ENCODE measurements around the gene ANKRD23.
A peak's percentile ranks its signal among the peaks of the same experiment; 100 is the strongest.
"Not testable (repeated sequence)": the region's sequence is repeated elsewhere in the genome, so short reads cannot be mapped to it uniquely, and the experiment has no call there.

The ANKRD23 gene

GRCh38 chr2:96843538-96844268, at the start of gene ANKRD23:
ANKRD23 (minus strand) TSS chr2:96844021; CDS start chr2:96843992, 29 bp downstream.
- TF ChIP-seq YY1 (IDR thresholded peaks at IDR 0.05; ENCODE audit: insufficient read depth, insufficient read length) (no peak), ZNF274 (IDR thresholded peaks at IDR 0.05; ENCODE audit: low read depth, low read length) (no peak), SUZ12 (IDR thresholded peaks at IDR 0.05; ENCODE audit: extremely low read depth, insufficient read depth, insufficient read length) (no peak)
- peaks cover 47% of the 10 kb centered on the region for H3K36me3 ChIP-seq (ENCODE audit: insufficient read depth, insufficient read length, low read length)
- no peak within 1 kb of the TSS for H3K9ac ChIP-seq (ENCODE audit: insufficient read length, low read depth)
- H3K4me1 ChIP-seq (ENCODE audit: insufficient read depth, insufficient read length) = peaks cover 12% of the 10 kb centered on the region
- no peak for DNase-seq (ENCODE audit: low read depth, low spot score)
- no peak within 1 kb of the TSS for H3K4me3 ChIP-seq (ENCODE audit: insufficient read length, low read depth)
- H3K27me3 ChIP-seq (ENCODE audit: insufficient read depth, insufficient read length) = no peaks in the 10 kb centered on the region
- no peaks in the 10 kb centered on the region for H3K9me3 ChIP-seq (ENCODE audit: insufficient read depth, low read length)

GRCh38 chr2:96891591-96892333, 47.9 kb upstream of the ANKRD23 start:
- Histone ChIP-seq H3K4me1 (ENCODE audit: insufficient read depth, insufficient read length) (peaks cover 29% of the 10 kb centered on the region), H3K9me3 (ENCODE audit: insufficient read depth, low read length) (no peaks in the 10 kb centered on the region), H3K9ac (ENCODE audit: insufficient read length, low read depth) (no peak overlapping the region), H3K27me3 (ENCODE audit: insufficient read depth, insufficient read length) (peaks cover 4% of the 10 kb centered on the region), H3K4me3 (ENCODE audit: insufficient read length, low read depth) (no peak overlapping the region), H3K36me3 (ENCODE audit: insufficient read depth, insufficient read length, low read length) (no peaks in the 10 kb centered on the region)
- no peak for DNase-seq (ENCODE audit: low read depth, low spot score)
- TF ChIP-seq SUZ12 (IDR thresholded peaks at IDR 0.05; ENCODE audit: extremely low read depth, insufficient read depth, insufficient read length) (no peak), ZNF274 (IDR thresholded peaks at IDR 0.05; ENCODE audit: low read depth, low read length) (no peak), YY1 (IDR thresholded peaks at IDR 0.05; ENCODE audit: insufficient read depth, insufficient read length) (no peak)

GRCh38 chr2:96890726-96891385, 47.0 kb upstream of the ANKRD23 start:
- Histone ChIP-seq H3K4me3 (ENCODE audit: insufficient read length, low read depth) (no peak overlapping the region), H3K9ac (ENCODE audit: insufficient read length, low read depth) (no peak overlapping the region), H3K9me3 (ENCODE audit: insufficient read depth, low read length) (no peaks in the 10 kb centered on the region), H3K36me3 (ENCODE audit: insufficient read depth, insufficient read length, low read length) (no peaks in the 10 kb centered on the region), H3K27me3 (ENCODE audit: insufficient read depth, insufficient read length) (peaks cover 4% of the 10 kb centered on the region), H3K4me1 (ENCODE audit: insufficient read depth, insufficient read length) (peaks cover 35% of the 10 kb centered on the region)
- TF ChIP-seq ZNF274 (IDR thresholded peaks at IDR 0.05; ENCODE audit: low read depth, low read length) = no peak
- no peak for TF ChIP-seq SUZ12 (IDR thresholded peaks at IDR 0.05; ENCODE audit: extremely low read depth, insufficient read depth, insufficient read length)
- no peak for TF ChIP-seq YY1 (IDR thresholded peaks at IDR 0.05; ENCODE audit: insufficient read depth, insufficient read length)
- DNase-seq (ENCODE audit: low read depth, low spot score) = no peak

GRCh38 chr2:96890252-96890651, 46.4 kb upstream of the ANKRD23 start:
- Histone ChIP-seq H3K9ac (ENCODE audit: insufficient read length, low read depth) (no peak overlapping the region), H3K4me3 (ENCODE audit: insufficient read length, low read depth) (no peak overlapping the region), H3K9me3 (ENCODE audit: insufficient read depth, low read length) (no peaks in the 10 kb centered on the region), H3K36me3 (ENCODE audit: insufficient read depth, insufficient read length, low read length) (no peaks in the 10 kb centered on the region), H3K4me1 (ENCODE audit: insufficient read depth, insufficient read length) (peaks cover 40% of the 10 kb centered on the region), H3K27me3 (ENCODE audit: insufficient read depth, insufficient read length) (peaks cover 4% of the 10 kb centered on the region)
- no peak for DNase-seq (ENCODE audit: low read depth, low spot score)
- TF ChIP-seq SUZ12 (IDR thresholded peaks at IDR 0.05; ENCODE audit: extremely low read depth, insufficient read depth, insufficient read length) (no peak), YY1 (IDR thresholded peaks at IDR 0.05; ENCODE audit: insufficient read depth, insufficient read length) (no peak), ZNF274 (IDR thresholded peaks at IDR 0.05; ENCODE audit: low read depth, low read length) (no peak)

- DNase-seq (ENCODE audit: low read depth, low spot score); H3K36me3 ChIP-seq (ENCODE audit: insufficient read depth, insufficient read length, low read length); H3K9me3 ChIP-seq (ENCODE audit: insufficient read depth, low read length); H3K4me3 ChIP-seq (ENCODE audit: insufficient read length, low read depth); H3K9ac ChIP-seq (ENCODE audit: insufficient read length, low read depth); H3K27me3 ChIP-seq (ENCODE audit: insufficient read depth, insufficient read length): not testable (repeated sequence)
- H3K4me1 ChIP-seq (ENCODE audit: insufficient read depth, insufficient read length) = peaks cover 46% of the 10 kb centered on the region
Observed at GRCh38 chr2:96889502-96889901, 45.7 kb upstream of the ANKRD23 start.

- Histone ChIP-seq H3K9me3 (ENCODE audit: insufficient read depth, low read length) (no peaks in the 10 kb centered on the region), H3K9ac (ENCODE audit: insufficient read length, low read depth) (peak overlapping the region; percentile 63), H3K4me3 (ENCODE audit: insufficient read length, low read depth) (no peak overlapping the region), H3K36me3 (ENCODE audit: insufficient read depth, insufficient read length, low read length) (no peaks in the 10 kb centered on the region), H3K4me1 (ENCODE audit: insufficient read depth, insufficient read length) (peaks cover 56% of the 10 kb centered on the region), H3K27me3 (ENCODE audit: insufficient read depth, insufficient read length) (peaks cover 7% of the 10 kb centered on the region)
- no peak for TF ChIP-seq YY1 (IDR thresholded peaks at IDR 0.05; ENCODE audit: insufficient read depth, insufficient read length)
- no peak for TF ChIP-seq SUZ12 (IDR thresholded peaks at IDR 0.05; ENCODE audit: extremely low read depth, insufficient read depth, insufficient read length)
- no peak for DNase-seq (ENCODE audit: low read depth, low spot score)
Observed at GRCh38 chr2:96888072-96889011, 44.5 kb upstream of the ANKRD23 start.

Data from NT2/D1 (cell line).